ENCODE measurements around the gene PRPF39. TPM values are rescaled to one million over a fixed set of nuclear protein-coding genes. Genes with fewer than 3 reads are reported as not detected.
"Not testable (repeated sequence)": the region's sequence is repeated elsewhere in the genome, so short reads cannot be mapped to it uniquely, and the experiment has no call there.

Gene PRPF39
- total RNA-seq, 4 donors from 2014 or later: 23.1 to 32.2 (median 27.7) TPM

DNA sequence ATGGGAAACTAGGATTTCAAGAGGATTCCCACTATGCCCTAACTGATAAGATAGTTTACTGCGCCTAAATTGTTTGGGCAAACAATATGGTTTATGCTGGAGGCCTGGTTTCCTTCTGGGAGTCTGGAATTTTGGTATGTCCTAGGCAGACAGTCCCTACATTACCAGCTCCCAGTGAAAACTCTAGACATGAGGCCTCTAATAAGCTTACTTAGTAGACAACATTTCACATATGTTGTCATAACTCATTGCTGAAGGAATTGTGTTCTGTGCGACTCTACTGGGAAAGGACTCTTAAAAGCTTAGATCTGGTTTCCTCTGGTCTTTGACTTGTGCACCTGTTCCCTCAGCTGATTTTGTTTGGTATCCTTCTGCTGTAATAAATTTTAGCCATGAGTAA lies 18.0 kb upstream of the PRPF39 start:
- DNase-seq (ENCODE audit: low spot score) (no peak), ATAC-seq (ENCODE audit: low FRiP score) (no peak)
- TF ChIP-seq, protein P1, sequence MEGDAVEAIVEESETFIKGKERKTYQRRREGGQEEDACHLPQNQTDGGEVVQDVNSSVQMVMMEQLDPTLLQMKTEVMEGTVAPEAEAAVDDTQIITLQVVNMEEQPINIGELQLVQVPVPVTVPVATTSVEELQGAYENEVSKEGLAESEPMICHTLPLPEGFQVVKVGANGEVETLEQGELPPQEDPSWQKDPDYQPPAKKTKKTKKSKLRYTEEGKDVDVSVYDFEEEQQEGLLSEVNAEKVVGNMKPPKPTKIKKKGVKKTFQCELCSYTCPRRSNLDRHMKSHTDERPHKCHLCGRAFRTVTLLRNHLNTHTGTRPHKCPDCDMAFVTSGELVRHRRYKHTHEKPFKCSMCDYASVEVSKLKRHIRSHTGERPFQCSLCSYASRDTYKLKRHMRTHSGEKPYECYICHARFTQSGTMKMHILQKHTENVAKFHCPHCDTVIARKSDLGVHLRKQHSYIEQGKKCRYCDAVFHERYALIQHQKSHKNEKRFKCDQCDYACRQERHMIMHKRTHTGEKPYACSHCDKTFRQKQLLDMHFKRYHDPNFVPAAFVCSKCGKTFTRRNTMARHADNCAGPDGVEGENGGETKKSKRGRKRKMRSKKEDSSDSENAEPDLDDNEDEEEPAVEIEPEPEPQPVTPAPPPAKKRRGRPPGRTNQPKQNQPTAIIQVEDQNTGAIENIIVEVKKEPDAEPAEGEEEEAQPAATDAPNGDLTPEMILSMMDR (IDR thresholded peaks at IDR 0.05): no peak

- DNase-seq (ENCODE audit: low spot score) (no peak), ATAC-seq (ENCODE audit: low FRiP score) (no peak)
- TF ChIP-seq, protein P1 (IDR thresholded peaks at IDR 0.05): no peak
Measured at GRCh38 chr14:45066667-45067066, 17.2 kb upstream of the PRPF39 start.

- ATAC-seq (ENCODE audit: low FRiP score): no peak
- no peak for DNase-seq (ENCODE audit: low spot score)
- TF ChIP-seq, protein P1 (IDR thresholded peaks at IDR 0.05): no peak
Measured at GRCh38 chr14:45068396-45068795, 15.5 kb upstream of the PRPF39 start.

DNA sequence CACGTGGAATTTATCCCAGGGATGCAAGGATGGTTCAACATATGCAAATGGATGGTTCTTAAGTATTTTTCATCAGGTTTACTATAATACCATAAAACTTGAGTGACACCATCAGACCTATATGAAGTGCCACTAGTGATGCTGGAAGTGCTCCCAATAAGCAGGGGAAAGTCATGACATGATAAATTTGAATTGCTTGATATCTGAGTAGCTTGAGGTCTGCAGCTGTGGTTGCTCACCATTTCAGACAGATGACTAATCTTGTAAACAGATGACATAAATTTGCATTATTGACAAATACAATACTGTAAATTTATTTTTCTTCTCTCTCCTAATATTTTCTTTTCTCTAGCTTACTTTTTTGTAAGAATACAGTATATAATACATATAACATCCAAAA lies 13.7 kb upstream of the PRPF39 start:
- TF ChIP-seq, protein P1 (IDR thresholded peaks at IDR 0.05): no peak
- no peak for DNase-seq (ENCODE audit: low spot score)
- no peak for ATAC-seq (ENCODE audit: low FRiP score)

DNA sequence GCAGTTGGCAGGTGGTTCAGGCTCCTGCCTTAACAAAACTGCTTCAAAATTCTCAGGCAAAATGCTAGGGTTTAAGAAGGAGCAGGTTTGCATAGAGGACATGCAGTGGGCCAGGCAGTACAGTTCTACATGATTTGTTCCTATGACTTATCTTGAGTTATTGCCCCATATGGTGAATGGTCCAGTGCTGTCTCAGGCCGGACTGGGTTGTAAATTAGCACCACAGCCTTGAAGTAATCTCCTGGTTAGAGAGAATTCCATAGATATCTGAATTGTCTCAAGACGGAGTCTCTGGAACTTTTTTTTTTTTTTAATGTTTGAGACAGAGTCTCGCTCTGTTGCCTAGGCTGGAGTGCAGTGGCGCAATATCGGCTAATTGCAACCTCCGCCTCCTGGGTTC lies 11.8 kb upstream of the PRPF39 start:
- DNase-seq (ENCODE audit: low spot score) (no peak), ATAC-seq (ENCODE audit: low FRiP score) (no peak)
- TF ChIP-seq, protein P1 (IDR thresholded peaks at IDR 0.05): no peak

DNA sequence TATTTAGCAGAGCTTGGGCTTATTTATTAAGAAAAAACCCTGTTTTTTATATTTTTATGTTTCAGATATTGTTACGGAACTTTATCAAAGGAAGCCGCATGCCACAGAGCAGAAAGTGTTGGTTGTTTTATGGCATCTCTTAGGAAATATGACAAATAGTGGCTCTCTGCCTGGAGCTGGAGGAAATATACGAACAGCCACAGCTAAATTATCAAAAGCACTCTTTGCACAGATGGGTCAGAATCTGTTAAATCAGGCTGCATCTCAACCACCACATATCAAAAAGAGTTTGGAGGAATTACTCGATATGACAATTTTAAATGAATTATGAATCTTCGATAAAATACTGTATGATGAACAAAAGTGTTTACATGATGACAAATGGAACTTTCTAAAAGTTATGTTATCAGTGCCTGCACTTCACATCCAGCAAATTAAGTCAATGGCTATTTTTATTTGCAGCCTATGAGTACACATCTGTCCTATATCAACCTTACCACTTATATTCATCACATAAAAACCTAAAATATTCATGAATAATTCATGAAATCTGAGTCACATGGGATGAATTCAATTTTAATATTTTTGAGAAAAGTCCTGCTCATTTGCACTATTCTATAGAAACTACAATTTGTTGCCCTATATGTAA lies 10.6 kb upstream of the PRPF39 start:
- no peak for ATAC-seq (ENCODE audit: low FRiP score)
- DNase-seq (ENCODE audit: low spot score): no peak
- TF ChIP-seq, protein P1 (IDR thresholded peaks at IDR 0.05): no peak

- TF ChIP-seq, protein P1 (IDR thresholded peaks at IDR 0.05): no peak
- ATAC-seq (ENCODE audit: low FRiP score): no peak
- no peak for DNase-seq (ENCODE audit: low spot score)
Measured at GRCh38 chr14:45078323-45078722, 5.6 kb upstream of the PRPF39 start.

DNA sequence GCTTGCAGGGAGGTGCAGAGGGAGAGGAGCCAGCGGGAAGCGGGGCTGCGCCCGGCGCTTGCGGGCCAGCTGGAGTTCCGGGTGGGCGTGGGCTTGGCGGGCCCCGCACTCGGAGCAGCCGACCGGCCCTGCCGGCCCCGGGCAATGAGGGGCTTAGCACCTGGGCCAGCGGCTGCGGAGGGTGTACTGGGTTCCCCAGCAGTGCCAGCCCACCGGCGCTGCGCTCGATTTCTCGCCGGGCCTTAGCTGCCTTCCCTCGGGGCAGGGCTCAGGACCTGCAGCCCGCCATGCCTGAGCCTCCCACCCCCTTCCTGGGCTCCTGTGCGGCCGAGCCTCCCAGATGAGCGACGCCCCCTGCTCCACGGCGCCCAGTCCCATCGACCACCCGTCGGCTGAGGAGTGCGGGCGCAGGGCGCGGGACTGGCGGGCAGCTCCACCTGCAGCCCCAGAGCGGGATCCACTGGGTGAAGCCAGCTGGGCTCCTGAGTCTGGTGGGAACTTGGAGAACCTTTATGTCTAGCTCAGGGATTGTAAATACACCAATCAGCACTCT lies 3.4 kb upstream of the PRPF39 start:
- not testable (repeated sequence) for DNase-seq (ENCODE audit: low spot score); ATAC-seq (ENCODE audit: low FRiP score)

GRCh38 chr14:45081096-45081495 lies 2.8 kb upstream of the PRPF39 start:
- not testable (repeated sequence) for DNase-seq (ENCODE audit: low spot score); ATAC-seq (ENCODE audit: low FRiP score)

All from omental fat pad (tissue), 4 donors.